Measurements from ENCODE around the gene RPS6KB2.
"Not testable (repeated sequence)": the region's sequence is repeated elsewhere in the genome, so short reads cannot be mapped to it uniquely, and the experiment has no call there.

Gene RPS6KB2

GRCh38 chr11:67398661-67399563 is 29.4 kb upstream of the RPS6KB2 start:
- H3K4me3 ChIP-seq (ENCODE audit: low read depth, low read length) = no peak overlapping the region
- no peaks in the 10 kb centered on the region for H3K9me3 ChIP-seq (ENCODE audit: severe bottlenecking)
- H3K27ac ChIP-seq = peak overlapping the region; percentile 89
- no peaks in the 10 kb centered on the region for H3K27me3 ChIP-seq (ENCODE audit: insufficient read depth, low read depth, severe bottlenecking)
- TF ChIP-seq CTCF (IDR thresholded peaks at IDR 0.05; ENCODE audit: low read depth, low read length) = no peak
- peaks cover 72% of the 10 kb centered on the region for H3K36me3 ChIP-seq
- no peak for DNase-seq

GRCh38 chr11:67400251-67400941 is 27.9 kb upstream of the RPS6KB2 start:
- no peaks in the 10 kb centered on the region for H3K27me3 ChIP-seq (ENCODE audit: insufficient read depth, low read depth, severe bottlenecking)
- H3K9me3 ChIP-seq (ENCODE audit: severe bottlenecking) = no peaks in the 10 kb centered on the region
- no peak for DNase-seq
- peaks cover 59% of the 10 kb centered on the region for H3K36me3 ChIP-seq
- H3K4me3 ChIP-seq (ENCODE audit: low read depth, low read length) = peak overlapping the region; percentile 89
- H3K27ac ChIP-seq = peak overlapping the region; percentile 89
- TF ChIP-seq CTCF (IDR thresholded peaks at IDR 0.05; ENCODE audit: low read depth, low read length) = no peak

- H3K9me3 ChIP-seq (ENCODE audit: severe bottlenecking) = no peaks in the 10 kb centered on the region
- no peak for DNase-seq
- H3K27ac ChIP-seq = peak overlapping the region; percentile 89
- H3K36me3 ChIP-seq = peaks cover 53% of the 10 kb centered on the region
- no peak for TF ChIP-seq CTCF (IDR thresholded peaks at IDR 0.05; ENCODE audit: low read depth, low read length)
- H3K27me3 ChIP-seq (ENCODE audit: insufficient read depth, low read depth, severe bottlenecking) = no peaks in the 10 kb centered on the region
- H3K4me3 ChIP-seq (ENCODE audit: low read depth, low read length) = peak overlapping the region; percentile 89
Observed at GRCh38 chr11:67400942-67401494, 27.3 kb upstream of the RPS6KB2 start.

- DNase-seq = peak; percentile 89
- TF ChIP-seq CTCF (IDR thresholded peaks at IDR 0.05; ENCODE audit: low read depth, low read length) = peak; percentile 15; the same call in 1 of the 2 replicates
- H3K27ac ChIP-seq = peak within 1 kb of the TSS; percentile 91
- peaks cover 46% of the 10 kb centered on the region for H3K36me3 ChIP-seq
- H3K9me3 ChIP-seq (ENCODE audit: severe bottlenecking) = no peaks in the 10 kb centered on the region
- peak within 1 kb of the TSS; percentile 89 for H3K4me3 ChIP-seq (ENCODE audit: low read depth, low read length)
- no peaks in the 10 kb centered on the region for H3K27me3 ChIP-seq (ENCODE audit: insufficient read depth, low read depth, severe bottlenecking)
Observed at GRCh38 chr11:67401495-67402191, 26.7 kb upstream of the RPS6KB2 start, which contains the start of gene PPP1CA. Gene PPP1CA, minus strand, starts transcription at chr11:67401858. Its CDS starts 76 bp downstream, at chr11:67401782.

- peak; percentile 75 for DNase-seq
- H3K27me3 ChIP-seq (ENCODE audit: insufficient read depth, low read depth, severe bottlenecking); H3K9me3 ChIP-seq (ENCODE audit: severe bottlenecking): not testable (repeated sequence)
- peak overlapping the region; percentile 91 for H3K27ac ChIP-seq
- H3K36me3 ChIP-seq = peaks cover 40% of the 10 kb centered on the region
- peak overlapping the region; percentile 56 for H3K4me3 ChIP-seq (ENCODE audit: low read depth, low read length)
Observed at GRCh38 chr11:67402192-67402839, 26.0 kb upstream of the RPS6KB2 start.

- not testable (repeated sequence) for H3K27me3 ChIP-seq (ENCODE audit: insufficient read depth, low read depth, severe bottlenecking)
- H3K27ac ChIP-seq = peak overlapping the region; percentile 91
Observed at GRCh38 chr11:67403085-67403484, 25.2 kb upstream of the RPS6KB2 start.

More at GRCh38 chr11:67403085-67403484, 25.2 kb upstream of the RPS6KB2 start:
- DNase-seq; H3K4me3 ChIP-seq (ENCODE audit: low read depth, low read length); H3K9me3 ChIP-seq (ENCODE audit: severe bottlenecking): not testable (repeated sequence)
- peaks cover 32% of the 10 kb centered on the region for H3K36me3 ChIP-seq

All from WERI-Rb-1 (cell line).